Uterus (tissue), 4 donors: Measurements from ENCODE around the gene TMPRSS9. TPM values are rescaled to one million over a fixed set of nuclear protein-coding genes. Genes with fewer than 3 reads are reported as not detected.

Experiments used
- DNase-seq, 2 donors: peaks; one replicate each; pipeline ENCODE4 v3.0.0-alpha.2; 2019 to 2020
- H3K27ac ChIP-seq, 2 donors: fragments of 200-600 bp; sonication (generic); 1 replicate in 1 of 2; 2 replicates in 1 of 2; pipeline ENCODE4 v1.5.1; 2016 to 2018
- H3K27me3 ChIP-seq, 2 donors: fragments of 200-600 bp; sonication (generic); one replicate each; pipeline ENCODE4 v1.5.1; 2018 to 2019; ENCODE audit warnings: control low read depth in 1 of 2
- H3K36me3 ChIP-seq, 2 donors: fragments of 200-600 bp; sonication (generic); one replicate each; pipeline ENCODE4 v1.5.1; 2019; ENCODE audit warnings: control low read depth in 1 of 2
- H3K4me1 ChIP-seq, 2 donors: fragments of 200-600 bp; sonication (generic); one replicate each; pipeline ENCODE4 v1.5.1; 2018 to 2019; ENCODE audit warnings: control low read depth in 1 of 2
- H3K4me3 ChIP-seq, 2 donors: fragments of 200-600 bp; sonication (generic); 1 replicate in 1 of 2; 2 replicates in 1 of 2; pipeline ENCODE4 v1.5.1; 2018 to 2019; ENCODE audit warnings: mild to moderate bottlenecking in 1 of 2
- H3K9me3 ChIP-seq, 2 donors: fragments of 200-600 bp; sonication (generic); one replicate each; pipeline ENCODE4 v1.5.1; 2019; ENCODE audit warnings: control low read depth in 1 of 2
- CTCF ChIP-seq, 4 experiments: fragments of 200-600 bp in 2 of 4; fragments of 450-650 bp in 2 of 4; sonication (generic) in 2 of 4; IDR thresholded peaks; one replicate each; pipeline ENCODE4 v1.5.1; 2016 to 2019; ENCODE audit warnings: antibody characterized with exemption in 4 of 4, mild to moderate bottlenecking in 2 of 4, moderate library complexity in 1 of 4
- POLR2A ChIP-seq, 2 donors: fragments of 450-650 bp; IDR thresholded peaks; one replicate each; pipeline ENCODE4 v1.6.1; 2016; ENCODE audit warnings: antibody characterized with exemption in 2 of 2, mild to moderate bottlenecking in 1 of 2, moderate library complexity in 1 of 2
- intact Hi-C: fragments of 100-400 bp; cut with DNase I; formaldehyde crosslinking; loops from one replicate; pipeline ENCODE4 v1.15.1; 2023; ENCODE audit warnings: low total_unique reads
- total RNA-seq, 4 donors: library from RNA; depleted of rRNA in 3 of 4; stranded (reverse); fragments of >200 nt in 3 of 4; gene quantifications; one replicate each; pipeline versions ENCODE4 v1.1.0 to v1.2.4, GENCODE V29; 2014 to 2023
- donor health status: DM: yes; HTN: yes; CAD: no.

TMPRSS9 gene
- total RNA-seq, 4 donors from 2014 or later, result 0.69 TPM; not detected in 3

- H3K27ac ChIP-seq, result no peak overlapping the region
- H3K4me1 ChIP-seq, result peaks cover 0 to 13% of the 10 kb centered on the region in 2 donors
- H3K4me3 ChIP-seq, result no peak overlapping the region
- no peak for DNase-seq
- intact Hi-C loops, result no loop called here
- TF ChIP-seq POLR2A (IDR thresholded peaks at IDR 0.05) (no peak), CTCF (IDR thresholded peaks at IDR 0.05) (no peak)
- H3K36me3 ChIP-seq, result no peaks in the 10 kb centered on the region
- H3K27me3 ChIP-seq, result no peaks in the 10 kb centered on the region
- H3K9me3 ChIP-seq, result no peaks in the 10 kb centered on the region
These were observed 93.5 kb downstream of the TMPRSS9 start for GRCh38 chr19:2453431-2454025.

GRCh38 chr19:2454199-2454961 lies 94.3 kb downstream of the TMPRSS9 start:
- H3K27ac ChIP-seq, result no peak overlapping the region
- no peak for TF ChIP-seq POLR2A (IDR thresholded peaks at IDR 0.05)
- TF ChIP-seq CTCF (IDR thresholded peaks at IDR 0.05), result no peak
- H3K9me3 ChIP-seq, result no peaks in the 10 kb centered on the region
- no peaks in the 10 kb centered on the region for H3K36me3 ChIP-seq
- intact Hi-C loops, result no loop called here
- peaks cover 0 to 13% of the 10 kb centered on the region in 2 donors for H3K4me1 ChIP-seq
- no peaks in the 10 kb centered on the region for H3K27me3 ChIP-seq
- no peak for DNase-seq
- no peak overlapping the region for H3K4me3 ChIP-seq

GRCh38 chr19:2454962-2455850 lies 95.1 kb downstream of the TMPRSS9 start:
- H3K27me3 ChIP-seq, result no peaks in the 10 kb centered on the region
- TF ChIP-seq CTCF (IDR thresholded peaks at IDR 0.05), result no peak
- TF ChIP-seq POLR2A (IDR thresholded peaks at IDR 0.05), result no peak
- intact Hi-C loops, result no loop called here
- peaks cover 0 to 13% of the 10 kb centered on the region in 2 donors for H3K4me1 ChIP-seq
- DNase-seq, result no peak
- H3K27ac ChIP-seq, result no peak overlapping the region
- no peaks in the 10 kb centered on the region for H3K36me3 ChIP-seq
- H3K9me3 ChIP-seq, result no peaks in the 10 kb centered on the region
- H3K4me3 ChIP-seq, result peak overlapping the region in 1 of 2 donors; percentile 100

- TF ChIP-seq CTCF (IDR thresholded peaks at IDR 0.05), result no peak
- TF ChIP-seq POLR2A (IDR thresholded peaks at IDR 0.05), result no peak
- Histone ChIP-seq H3K9me3 (no peaks in the 10 kb centered on the region), H3K4me3 (peak overlapping the region; percentile 59 to 100), H3K27ac (peak overlapping the region; percentile 43 to 83), H3K36me3 (no peaks in the 10 kb centered on the region), H3K4me1 (peaks cover 0 to 13% of the 10 kb centered on the region in 2 donors), H3K27me3 (no peaks in the 10 kb centered on the region)
- intact Hi-C loops, result no loop called here
- peak in 1 of 2 donors; percentile 42 for DNase-seq
These were observed 95.9 kb downstream of the TMPRSS9 start for GRCh38 chr19:2455851-2456570.
